Lower lobe of right lung (tissue), 2 donors: Measurements from ENCODE around the gene ABL2. TPM values are rescaled to one million over a fixed set of nuclear protein-coding genes. Genes with fewer than 3 reads are reported as not detected.

ENCODE experiments used
- ATAC-seq, 2 donors: fragments of 200-7000 bp; cut with Tn5 transposase; one replicate each; pipeline ENCODE4 v1.9.1; 2020 to 2022; ENCODE audit warnings: mild to moderate bottlenecking in 2 of 2, moderate library complexity in 2 of 2
- DNase-seq: peaks from one replicate; pipeline ENCODE4 v3.0.0-alpha.2; 2020
- H3K27ac ChIP-seq: fragments of 200-600 bp; one replicate; pipeline ENCODE4 v1.8.0; 2022
- H3K27me3 ChIP-seq: fragments of 200-600 bp; one replicate; pipeline ENCODE4 v1.8.0; 2022; ENCODE audit warnings: low read depth
- H3K36me3 ChIP-seq: fragments of 200-600 bp; one replicate; pipeline ENCODE4 v1.8.0; 2022; ENCODE audit warnings: mild to moderate bottlenecking
- H3K4me1 ChIP-seq: fragments of 200-600 bp; one replicate; pipeline ENCODE4 v1.8.0; 2022
- H3K4me3 ChIP-seq: fragments of 200-600 bp; one replicate; pipeline ENCODE4 v1.8.0; 2022; ENCODE audit warnings: mild to moderate bottlenecking
- H3K9me3 ChIP-seq: fragments of 200-600 bp; one replicate; pipeline ENCODE4 v1.8.0; 2022
- intact Hi-C: fragments of 100-400 bp; cut with DNase I; formaldehyde crosslinking; loops from one replicate; pipeline ENCODE4 v1.11.0; 2022
- total RNA-seq: library from RNA; stranded (reverse); fragmentation: NEBNext Ultra II Directional; extraction: Animal tissue kit (Norgen Biotek cat#: 25700); gene quantifications from one replicate; pipeline ENCODE4 v1.2.1, GENCODE V29; 2021
- TF ChIP-seq, protein P1 (sequence below): fragments of 200-600 bp; IDR thresholded peaks from one replicate; pipeline ENCODE4 v1.8.0; 2022; ENCODE audit warnings: antibody characterized with exemption, mild to moderate bottlenecking
- donor health status: DM: no; HTN: yes; CAD: no; lungs with severe emphysema.

The ABL2 gene
- total RNA-seq, 1 donor from 2014 or later = 27.0 TPM

DNA sequence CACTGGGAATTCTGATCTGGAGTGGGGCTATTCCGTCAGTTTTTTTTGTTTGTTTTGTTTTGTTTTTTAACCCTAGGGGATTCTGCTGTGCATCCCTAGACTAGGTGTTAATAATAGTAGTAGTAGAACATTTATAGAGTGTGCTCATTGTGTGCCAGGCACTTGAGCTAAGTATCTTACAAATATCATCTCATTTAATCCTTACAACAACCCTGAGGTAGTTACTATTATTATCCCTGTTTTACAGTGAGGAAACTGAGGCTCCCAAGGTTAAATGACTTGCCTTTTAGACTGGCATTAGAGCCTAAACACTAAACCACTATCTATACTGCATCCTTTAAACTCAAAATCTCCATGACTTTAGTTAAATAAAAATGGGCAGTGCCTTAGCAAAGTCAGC lies 125.5 kb downstream of the ABL2 start:
- H3K27ac ChIP-seq = no peak overlapping the region
- no peaks in the 10 kb centered on the region for H3K4me1 ChIP-seq
- no peaks in the 10 kb centered on the region for H3K9me3 ChIP-seq
- H3K36me3 ChIP-seq = peaks cover 42% of the 10 kb centered on the region
- DNase-seq (no peak), ATAC-seq (no peak)
- H3K4me3 ChIP-seq = no peak overlapping the region
- no peaks in the 10 kb centered on the region for H3K27me3 ChIP-seq
- intact Hi-C loops = no loop called here
- TF ChIP-seq, protein P1, sequence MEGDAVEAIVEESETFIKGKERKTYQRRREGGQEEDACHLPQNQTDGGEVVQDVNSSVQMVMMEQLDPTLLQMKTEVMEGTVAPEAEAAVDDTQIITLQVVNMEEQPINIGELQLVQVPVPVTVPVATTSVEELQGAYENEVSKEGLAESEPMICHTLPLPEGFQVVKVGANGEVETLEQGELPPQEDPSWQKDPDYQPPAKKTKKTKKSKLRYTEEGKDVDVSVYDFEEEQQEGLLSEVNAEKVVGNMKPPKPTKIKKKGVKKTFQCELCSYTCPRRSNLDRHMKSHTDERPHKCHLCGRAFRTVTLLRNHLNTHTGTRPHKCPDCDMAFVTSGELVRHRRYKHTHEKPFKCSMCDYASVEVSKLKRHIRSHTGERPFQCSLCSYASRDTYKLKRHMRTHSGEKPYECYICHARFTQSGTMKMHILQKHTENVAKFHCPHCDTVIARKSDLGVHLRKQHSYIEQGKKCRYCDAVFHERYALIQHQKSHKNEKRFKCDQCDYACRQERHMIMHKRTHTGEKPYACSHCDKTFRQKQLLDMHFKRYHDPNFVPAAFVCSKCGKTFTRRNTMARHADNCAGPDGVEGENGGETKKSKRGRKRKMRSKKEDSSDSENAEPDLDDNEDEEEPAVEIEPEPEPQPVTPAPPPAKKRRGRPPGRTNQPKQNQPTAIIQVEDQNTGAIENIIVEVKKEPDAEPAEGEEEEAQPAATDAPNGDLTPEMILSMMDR = no peak

DNA sequence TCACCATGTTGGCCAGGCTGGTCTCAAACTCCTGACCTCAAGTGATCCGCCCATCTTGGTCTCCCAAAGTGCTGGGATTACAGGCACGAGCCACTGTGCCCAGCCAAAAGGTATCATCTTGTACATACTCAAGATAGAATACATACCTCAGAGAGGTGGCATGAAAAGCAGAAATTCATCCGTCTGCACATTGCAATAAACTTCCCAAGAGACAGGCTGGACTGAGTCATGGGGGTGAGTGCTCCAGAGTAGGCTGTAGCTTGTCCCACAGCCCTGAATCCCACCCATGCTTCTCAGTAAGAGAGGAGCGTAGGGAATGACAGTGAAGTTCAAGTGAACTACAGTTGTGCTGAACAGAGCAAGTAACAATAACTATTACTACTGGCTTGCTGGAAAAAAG lies 127.9 kb downstream of the ABL2 start:
- Histone ChIP-seq H3K27me3 (no peaks in the 10 kb centered on the region), H3K4me1 (no peaks in the 10 kb centered on the region), H3K9me3 (no peaks in the 10 kb centered on the region), H3K4me3 (no peak overlapping the region), H3K36me3 (peaks cover 36% of the 10 kb centered on the region), H3K27ac (no peak overlapping the region)
- ATAC-seq (no peak), DNase-seq (no peak)
- TF ChIP-seq, protein P1 = no peak
- intact Hi-C loops = no loop called here

DNA sequence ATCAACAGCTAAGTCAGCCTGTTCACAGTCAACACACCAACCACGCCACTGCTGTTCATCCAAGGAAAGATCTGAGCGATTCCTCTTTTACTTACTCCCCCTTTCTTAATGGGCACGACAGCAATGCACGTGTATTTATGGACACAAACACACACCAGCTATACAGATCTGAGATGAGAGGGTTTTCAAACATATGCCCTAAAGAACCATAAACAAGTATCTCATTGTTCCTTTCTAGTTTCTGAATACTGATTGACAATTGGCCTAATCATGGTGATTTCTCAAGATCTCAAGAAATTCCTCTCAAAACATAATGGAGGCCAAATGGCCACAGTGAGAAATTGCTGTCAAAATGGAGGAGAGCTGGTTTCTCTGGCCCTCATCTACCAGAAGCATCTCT lies 129.6 kb downstream of the ABL2 start:
- Histone ChIP-seq H3K36me3 (peaks cover 50% of the 10 kb centered on the region), H3K27ac (no peak overlapping the region), H3K27me3 (no peaks in the 10 kb centered on the region), H3K4me1 (peaks cover 6% of the 10 kb centered on the region), H3K4me3 (no peak overlapping the region), H3K9me3 (no peaks in the 10 kb centered on the region)
- DNase-seq (no peak), ATAC-seq (no peak)
- TF ChIP-seq, protein P1 = no peak
- intact Hi-C loops = no loop called here

DNA sequence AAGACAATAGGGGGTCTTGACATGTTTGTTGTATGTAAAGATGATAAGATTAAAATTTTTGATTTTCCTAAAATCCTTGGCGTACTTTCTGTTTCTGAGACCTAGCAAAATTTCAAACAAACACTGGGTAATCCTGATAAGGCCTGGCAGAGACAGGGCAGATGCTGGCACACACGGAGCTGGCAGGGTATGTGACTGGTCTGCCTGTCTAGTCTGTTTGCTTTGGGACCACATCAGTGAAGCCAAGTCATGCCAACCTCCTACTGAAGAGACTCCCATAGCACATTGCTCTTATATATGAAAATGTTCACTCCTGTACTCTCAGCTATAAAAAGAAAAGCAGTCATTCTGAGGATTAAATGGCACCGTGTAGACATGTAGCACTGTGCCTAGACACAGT lies 133.6 kb downstream of the ABL2 start:
- TF ChIP-seq, protein P1 = no peak
- Histone ChIP-seq H3K27me3 (no peaks in the 10 kb centered on the region), H3K4me1 (peaks cover 25% of the 10 kb centered on the region), H3K36me3 (peaks cover 75% of the 10 kb centered on the region), H3K9me3 (no peaks in the 10 kb centered on the region), H3K27ac (no peak overlapping the region), H3K4me3 (no peak overlapping the region)
- no peak for ATAC-seq
- no peak for DNase-seq
- intact Hi-C loops = no loop called here

DNA sequence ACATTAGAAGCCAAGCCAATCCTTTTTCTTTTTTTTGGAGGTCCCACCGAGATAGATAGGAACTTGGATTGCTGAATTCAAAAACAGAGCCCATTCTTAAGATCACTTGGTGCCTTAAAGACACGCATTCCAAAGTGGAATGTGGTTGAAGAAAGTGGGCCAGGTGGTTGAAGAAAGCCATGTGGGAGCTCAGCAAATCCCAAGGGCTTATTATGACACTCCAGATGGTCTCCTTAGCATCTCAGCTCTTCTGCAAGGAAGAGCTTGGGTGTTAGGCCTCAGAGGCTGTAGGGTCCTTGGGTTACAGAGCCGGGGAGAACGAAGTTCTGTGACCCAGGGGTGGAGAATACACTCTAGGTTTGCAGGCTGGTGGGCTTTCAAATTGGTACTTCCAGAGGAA lies 134.1 kb downstream of the ABL2 start:
- TF ChIP-seq, protein P1 = no peak
- intact Hi-C loops = no loop called here
- no peak overlapping the region for H3K4me3 ChIP-seq
- H3K4me1 ChIP-seq = peaks cover 25% of the 10 kb centered on the region
- DNase-seq = no peak
- H3K36me3 ChIP-seq = peaks cover 75% of the 10 kb centered on the region
- H3K27me3 ChIP-seq = no peaks in the 10 kb centered on the region
- no peak for ATAC-seq
- no peak overlapping the region for H3K27ac ChIP-seq
- H3K9me3 ChIP-seq = no peaks in the 10 kb centered on the region

DNA sequence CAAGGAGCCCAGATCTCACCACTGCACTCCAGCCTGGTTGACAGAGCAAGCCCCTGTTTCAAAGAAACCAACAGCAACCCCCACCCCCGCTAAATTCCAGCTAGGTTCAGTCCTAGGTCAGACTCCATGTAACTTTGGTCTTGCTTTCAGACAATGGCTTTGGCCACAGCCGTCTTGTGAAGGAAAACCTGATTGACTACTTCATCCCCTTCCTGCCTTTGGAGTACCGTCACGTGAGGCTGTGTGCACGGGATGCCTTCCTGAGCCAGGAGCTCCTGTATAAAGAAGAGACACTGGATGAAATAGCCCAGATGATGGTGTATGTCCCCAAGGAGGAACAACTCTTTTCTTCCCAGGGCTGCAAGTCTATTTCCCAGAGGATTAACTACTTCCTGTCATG lies 134.7 kb downstream of the ABL2 start:
- Histone ChIP-seq H3K4me1 (peaks cover 25% of the 10 kb centered on the region), H3K36me3 (peaks cover 80% of the 10 kb centered on the region), H3K27ac (no peak overlapping the region), H3K9me3 (no peaks in the 10 kb centered on the region), H3K4me3 (no peak overlapping the region), H3K27me3 (no peaks in the 10 kb centered on the region)
- intact Hi-C loops = no loop called here
- peak; percentile 4 to 14 for ATAC-seq
- TF ChIP-seq, protein P1 = no peak
- DNase-seq = no peak
